T follicular helper cell (primary cell): Measurements from ENCODE around the gene GIT1.
"Not testable (repeated sequence)": the region's sequence is repeated elsewhere in the genome, so short reads cannot be mapped to it uniquely, and the experiment has no call there.

Source experiments
- DNase-seq: peaks from one replicate; pipeline ENCODE4 v3.0.0-alpha.2; 2020; ENCODE audit warnings: low read depth

Gene GIT1

DNA sequence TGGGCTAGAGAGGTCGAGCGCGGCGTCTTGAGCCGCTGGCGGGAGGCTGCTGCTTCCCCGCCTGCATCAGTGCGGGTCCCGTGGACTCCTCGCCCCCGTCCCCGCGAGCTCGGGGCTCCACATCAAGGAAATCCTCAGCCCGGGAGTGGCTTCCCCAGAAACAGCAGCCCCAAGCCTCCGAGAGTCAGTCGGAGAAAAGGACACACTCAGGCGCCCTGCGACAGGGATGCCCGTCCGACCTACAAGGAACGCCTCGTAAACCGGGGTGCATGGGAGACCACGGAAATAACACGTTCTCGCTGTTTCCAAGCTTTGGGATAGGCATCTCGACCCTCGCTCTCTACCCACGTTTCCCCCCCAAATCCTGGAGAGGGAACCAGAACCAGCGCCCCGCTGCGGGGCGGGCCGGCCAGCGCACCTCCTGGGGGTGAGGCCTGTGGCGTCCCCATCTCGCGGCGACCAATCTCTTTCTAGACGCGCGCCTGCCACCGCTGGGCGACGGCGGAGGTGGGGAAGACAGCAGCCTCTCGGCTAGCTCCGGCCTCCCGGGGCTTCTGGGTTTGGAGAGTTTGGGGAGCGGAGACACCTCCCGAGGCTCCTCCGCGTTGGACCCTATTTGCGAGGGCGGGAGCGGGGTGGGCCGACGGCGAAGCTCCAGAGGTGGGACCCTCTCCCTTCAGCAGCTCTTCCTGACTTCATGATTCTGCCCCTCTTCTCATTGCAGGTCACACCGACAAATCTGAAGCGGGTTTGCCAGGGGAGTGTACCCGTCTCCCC is 21.7 kb downstream of the GIT1 start:
- peak; percentile 58 for DNase-seq

DNA sequence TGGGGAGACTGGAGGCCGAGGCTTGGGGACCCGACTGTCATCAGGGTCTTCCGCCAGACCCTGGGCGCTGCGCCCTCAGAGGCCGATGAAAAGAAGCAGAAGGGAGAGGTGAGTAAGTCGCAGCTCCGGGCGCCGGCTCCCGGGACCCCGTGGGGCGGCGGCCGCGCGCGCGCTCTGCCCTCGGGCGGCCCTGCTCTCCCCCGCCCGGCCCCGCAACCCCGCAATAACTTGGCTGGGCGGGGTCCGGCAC is 22.2 kb downstream of the GIT1 start:
- DNase-seq: no peak

DNA sequence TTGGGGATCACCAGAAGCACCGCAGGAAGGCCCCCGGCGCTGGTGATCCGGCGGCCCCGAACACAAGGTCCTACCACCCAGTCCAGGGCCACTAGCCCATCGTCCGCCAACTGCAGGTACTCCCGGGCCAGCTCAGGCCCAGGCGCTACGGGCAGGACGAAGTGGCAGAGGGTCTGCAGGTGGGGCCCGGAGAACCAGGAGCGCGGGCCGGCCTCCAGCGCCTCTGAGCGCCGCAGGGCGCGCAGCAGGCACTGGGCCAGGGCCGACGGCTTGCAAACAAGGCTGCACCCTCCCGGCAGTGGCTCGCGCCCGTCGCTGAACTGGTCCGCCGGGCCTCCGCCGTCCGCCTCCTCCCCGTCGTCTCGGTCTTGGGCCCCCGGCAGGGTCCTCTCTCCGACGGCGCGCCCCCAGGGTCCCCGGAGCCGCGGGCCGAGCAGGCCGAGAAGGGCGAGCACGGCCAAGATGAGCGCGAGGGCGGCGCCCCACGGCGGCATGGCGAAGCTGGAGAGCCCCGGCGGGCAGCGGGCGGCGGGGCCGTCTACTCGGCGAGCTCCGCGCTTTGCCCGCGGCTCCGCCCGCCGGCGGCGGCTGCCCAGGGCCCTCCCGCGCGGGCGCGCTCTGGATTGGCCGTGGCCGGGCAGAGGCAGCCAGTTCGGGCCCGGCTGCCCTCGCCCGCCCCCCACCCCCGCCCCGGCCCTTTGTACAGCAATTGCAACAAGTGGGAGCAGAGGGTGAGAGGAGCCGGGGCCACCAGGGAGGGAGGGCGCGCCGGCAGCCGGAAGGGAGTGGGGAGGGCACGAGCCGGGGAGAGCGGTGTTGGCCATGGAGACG is 22.8 kb downstream of the GIT1 start, which contains the start of gene ABHD15:
Gene ABHD15 (minus strand): TSS at position 565 of the 831 bp plus-strand sequence. CDS start 71 bp downstream, at position 494.
- DNase-seq: no peak

DNA sequence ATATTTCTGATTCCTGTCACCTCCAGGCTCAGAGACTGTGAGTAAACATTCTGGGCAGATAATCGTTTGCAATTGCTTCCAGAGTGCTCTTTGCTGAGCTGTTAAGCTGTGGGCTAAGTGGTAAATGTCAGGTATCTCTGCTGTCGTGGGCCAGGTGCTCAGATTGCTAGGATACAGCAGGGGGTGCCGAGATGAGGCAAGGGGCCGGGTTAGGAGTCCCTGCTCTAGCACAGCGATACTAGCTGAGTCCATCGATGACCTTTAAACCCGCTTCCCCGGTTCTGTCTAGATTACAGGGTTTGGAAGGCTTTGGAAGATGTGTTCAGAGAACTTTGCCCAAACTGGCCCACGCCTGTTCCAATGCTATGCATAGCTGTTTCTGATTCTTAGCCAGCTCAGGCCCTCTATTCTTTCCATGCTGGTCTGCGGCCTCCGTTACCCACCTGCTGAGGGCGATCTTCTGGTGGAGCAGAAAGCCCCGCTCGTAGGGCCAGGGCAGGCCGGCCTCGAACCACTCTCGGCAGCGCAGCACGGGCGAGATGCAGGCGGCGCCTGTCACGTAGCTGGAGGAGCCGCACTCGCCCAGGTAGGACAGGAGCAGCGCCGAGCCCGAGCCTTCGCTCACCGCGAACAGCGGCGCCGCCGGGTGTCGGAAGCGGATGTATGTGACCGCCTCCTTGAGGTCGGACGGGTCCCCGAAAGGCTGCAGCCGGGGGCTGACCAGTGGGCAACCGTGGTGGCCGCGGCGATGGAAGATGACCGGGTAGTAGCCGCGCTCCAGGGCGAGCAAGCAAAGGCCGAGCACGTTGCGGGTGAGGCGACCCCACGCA is 23.6 kb downstream of the GIT1 start:
- peak; percentile 22 for DNase-seq

DNA sequence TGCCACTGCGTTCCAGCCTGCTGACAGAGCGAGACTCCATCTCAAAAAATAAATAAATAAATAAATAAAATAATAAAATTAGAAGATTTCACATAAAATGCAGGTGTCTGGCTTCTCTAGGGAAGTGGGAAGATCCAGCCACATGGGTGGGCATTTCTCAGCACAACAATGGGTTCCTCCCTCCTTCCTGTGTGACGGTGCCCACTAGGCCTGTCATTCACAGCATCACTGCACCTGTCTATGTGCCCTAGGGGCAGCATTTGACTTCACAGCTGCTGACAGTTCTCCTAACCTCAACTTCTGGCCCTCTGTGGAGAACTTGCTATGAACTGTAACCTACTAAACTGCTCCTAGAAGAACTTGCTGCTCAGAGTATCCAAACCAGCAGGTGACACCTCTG is 25.6 kb downstream of the GIT1 start:
- no peak for DNase-seq

DNA sequence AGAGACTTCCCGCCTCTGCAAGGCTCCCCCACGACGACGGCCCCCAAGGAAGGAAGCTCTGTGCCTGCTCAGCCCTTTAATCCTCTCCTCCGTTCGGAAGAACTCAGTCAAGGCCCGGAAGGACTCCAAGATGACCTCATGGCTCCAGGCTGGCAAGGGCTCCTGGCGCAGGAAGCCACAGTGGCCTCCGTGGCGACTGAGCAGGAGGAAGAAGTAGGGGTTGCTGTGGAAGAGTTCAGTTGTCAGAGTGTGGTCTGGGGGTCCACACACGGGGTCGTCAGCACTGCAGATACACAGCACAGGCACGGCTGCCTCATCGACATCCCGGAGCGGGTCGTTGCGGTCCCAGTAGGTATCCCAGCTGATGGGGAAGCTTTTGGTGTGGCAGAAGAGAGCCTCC is 26.8 kb downstream of the GIT1 start:
- DNase-seq: no peak

DNA sequence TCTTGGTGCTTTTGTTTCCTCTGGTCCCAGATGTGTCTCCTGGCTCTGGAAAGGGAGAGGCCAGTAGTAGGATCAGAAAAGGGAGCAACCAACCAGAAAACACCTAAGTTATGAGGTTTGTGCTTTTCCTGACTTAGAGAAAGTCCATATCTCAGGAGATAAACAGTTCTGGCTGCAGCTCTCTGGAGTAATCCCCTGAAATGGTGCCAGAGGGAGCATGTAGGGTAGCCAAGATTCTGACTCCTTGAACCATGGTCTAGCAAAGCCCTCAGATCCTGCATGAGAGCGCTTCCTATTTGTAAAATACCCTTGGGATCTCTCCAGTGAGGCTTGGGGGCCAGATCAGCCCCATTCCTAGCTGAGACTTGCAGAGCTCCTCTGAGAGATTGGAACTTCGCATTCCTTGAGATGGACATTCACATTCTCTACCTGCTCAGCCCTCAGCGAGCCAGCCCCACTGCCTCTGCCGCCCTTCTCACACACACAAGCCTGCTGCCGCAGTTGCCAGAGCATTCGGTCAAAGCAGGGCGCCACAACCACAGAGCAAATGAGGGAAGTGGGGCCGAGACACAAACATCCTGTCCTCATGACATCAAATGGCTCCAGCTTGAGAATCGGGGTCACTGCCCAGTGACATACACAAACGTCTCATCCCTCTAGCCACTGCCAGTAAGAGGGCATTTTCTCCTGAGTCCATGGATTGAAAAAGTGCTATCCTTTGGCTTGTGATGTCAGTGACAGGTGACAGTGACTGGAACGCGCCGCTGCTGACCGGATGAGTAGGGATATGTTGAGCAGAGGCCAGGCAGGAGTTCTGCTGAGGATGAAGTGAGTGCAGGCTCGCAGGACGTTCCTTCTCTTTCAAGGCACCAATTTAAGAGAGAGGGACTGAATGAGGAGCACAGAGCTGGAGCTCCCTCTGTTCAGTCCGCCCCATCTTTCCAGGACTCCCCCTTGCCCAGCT is 27.6 kb downstream of the GIT1 start:
- DNase-seq: no peak

DNA sequence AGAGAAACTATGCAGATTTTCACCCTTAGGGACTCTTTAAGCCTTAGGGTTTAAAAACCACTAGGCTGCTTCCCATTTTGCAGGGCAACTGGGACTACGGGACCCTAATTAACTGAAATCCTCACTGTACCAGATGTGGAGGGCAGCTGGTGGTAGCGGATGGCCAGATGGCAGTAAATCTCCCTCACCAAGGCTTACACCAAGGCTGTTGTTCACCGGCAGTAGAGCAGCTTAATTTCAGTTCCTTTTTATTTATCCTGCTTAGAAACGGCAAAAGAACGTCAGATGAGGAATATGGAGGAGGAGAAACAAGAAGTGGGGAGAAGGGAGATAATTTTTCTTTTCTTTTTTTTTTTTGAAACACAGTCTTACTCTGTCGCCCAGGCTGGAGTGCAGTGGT is 29.1 kb downstream of the GIT1 start:
- DNase-seq: no peak

DNA sequence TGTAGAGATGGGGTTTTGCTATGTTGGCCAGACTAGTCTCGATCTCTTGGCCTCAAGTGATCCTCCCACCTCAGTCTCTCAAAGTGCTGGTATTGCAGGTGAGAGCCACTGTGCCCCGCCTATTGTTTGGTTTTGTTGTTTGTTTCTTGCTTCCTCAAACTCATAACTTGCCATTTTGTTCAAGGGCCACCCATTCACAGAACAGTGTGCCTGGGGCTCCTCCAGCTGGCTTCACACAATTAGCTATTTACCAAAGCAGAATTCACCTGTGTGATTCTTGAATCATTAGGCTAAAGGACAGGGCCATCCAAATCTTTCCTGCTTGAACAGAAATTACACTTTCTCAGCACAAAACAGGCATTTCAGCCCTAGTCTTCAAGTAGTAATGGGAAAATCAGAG is 29.8 kb downstream of the GIT1 start:
- no peak for DNase-seq

DNA sequence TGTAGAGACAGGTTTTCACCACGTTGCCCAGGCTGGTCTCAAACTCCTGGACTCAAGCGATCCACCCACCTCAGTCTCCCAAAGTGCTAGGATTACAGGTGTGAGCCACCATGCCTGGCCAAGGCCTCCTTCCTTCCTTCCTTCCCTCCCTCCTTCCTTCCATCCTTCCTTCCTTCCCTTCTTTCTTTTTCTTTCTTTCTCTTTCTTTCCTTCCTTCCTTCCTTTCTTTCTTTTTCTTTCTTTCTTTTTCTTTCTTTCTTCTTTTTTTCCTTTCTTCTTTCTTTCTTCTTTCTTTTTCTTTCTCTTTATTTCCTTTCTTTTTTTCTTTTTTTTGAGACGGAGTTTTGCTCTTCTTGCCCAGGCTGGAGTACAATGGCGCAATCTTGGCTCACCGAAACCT is 31.3 kb downstream of the GIT1 start:
- DNase-seq: not testable (repeated sequence)

DNA sequence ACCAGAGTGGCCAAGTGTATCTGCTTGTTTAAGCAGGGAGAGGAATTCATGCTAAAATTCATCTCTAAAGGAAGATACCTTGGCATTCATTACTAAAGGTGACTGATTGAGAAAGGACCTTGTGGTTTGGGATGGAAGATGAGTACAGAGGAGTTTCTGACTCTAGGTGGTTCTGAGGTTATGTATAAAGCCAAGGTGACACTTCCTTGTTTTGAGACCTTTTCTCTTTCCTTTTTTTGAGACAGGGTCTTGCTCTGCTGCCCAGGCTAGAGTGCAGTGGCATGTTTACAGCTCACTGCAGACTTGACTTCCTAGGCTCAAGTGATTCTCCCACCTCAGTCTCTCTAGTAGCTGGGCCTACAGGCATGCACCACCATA is 31.7 kb downstream of the GIT1 start:
- no peak for DNase-seq

DNA sequence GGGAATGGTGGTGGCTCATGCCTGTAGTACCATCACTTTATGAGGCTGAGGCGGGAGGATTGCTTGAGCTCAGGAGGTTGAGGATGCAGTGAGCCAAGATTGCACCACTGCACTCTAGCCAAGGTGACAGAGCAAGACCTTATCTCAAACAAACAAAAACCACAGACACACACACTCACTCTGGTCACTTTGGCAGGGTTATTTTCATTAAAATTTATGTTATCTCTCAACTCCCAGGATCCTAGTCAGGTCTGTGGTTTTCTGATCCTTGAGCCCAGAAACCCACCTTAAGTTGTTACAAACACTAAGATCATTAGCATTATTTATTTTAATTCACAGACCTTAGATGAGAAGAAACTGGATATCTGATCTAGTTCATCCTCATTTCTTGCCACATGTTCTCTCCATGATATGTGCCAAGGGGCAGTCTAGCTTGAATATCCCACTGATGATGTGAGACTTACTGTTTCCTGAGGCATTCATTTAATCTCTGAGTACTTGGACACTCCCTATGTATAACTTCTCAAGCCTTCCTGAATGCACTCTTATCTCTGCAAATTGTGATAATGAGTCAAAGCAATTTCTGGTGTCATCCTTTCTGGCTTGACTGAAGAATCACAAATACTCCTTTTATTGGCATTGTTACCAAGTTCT is 32.2 kb downstream of the GIT1 start:
- DNase-seq: no peak

DNA sequence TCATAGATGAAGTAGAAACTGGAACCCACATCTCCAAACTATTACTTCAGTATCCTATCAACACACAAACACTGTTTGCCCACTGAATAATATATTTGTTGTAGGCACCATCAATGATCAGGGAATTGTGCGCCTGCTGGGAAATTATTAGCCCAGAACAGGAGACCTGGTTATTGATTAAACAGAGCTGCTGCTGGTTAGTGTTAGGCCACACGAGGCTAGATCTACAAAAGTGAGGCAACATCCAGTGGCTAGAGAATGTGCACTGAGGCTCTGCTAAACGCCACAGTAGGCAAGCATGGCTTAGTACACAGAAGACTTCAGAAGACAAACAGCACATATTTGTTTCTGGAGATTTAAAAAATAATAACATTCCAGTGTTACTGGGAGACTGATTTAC is 33.6 kb downstream of the GIT1 start:
- no peak for DNase-seq

DNA sequence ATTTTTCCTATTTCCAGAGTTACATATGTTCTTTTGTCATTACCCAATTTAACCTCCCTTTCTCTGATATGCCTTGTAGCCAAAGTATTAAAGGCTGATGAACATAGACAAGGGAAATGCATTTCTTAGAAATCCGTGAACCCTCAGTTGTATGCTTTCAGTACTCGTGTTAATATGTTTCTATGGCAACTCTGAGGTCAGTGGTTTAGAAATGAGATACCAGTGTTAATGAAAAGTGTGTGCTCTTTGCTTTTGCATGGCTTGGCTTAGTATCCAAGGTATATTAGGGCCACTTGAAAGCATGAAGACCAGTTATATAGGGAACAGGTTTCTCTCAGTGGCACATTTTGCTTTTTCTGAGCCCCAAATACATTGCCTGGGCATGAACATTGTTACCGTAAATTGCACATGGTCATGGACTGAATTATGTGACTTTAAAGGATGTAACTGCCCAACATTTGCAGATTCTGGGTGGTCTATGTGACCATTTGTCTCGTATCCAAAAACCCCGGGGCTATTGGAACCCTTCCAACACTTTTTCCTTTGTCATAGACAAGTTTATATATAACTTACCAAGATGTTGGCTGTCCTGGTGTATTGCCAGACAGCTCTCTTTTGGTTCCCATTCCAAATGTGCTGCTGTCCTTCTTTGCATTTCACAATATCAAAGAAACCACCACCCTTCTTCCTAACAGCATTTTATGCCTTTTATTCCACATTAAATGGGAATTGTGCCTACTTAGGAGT is 40.1 kb downstream of the GIT1 start:
- no peak for DNase-seq

DNA sequence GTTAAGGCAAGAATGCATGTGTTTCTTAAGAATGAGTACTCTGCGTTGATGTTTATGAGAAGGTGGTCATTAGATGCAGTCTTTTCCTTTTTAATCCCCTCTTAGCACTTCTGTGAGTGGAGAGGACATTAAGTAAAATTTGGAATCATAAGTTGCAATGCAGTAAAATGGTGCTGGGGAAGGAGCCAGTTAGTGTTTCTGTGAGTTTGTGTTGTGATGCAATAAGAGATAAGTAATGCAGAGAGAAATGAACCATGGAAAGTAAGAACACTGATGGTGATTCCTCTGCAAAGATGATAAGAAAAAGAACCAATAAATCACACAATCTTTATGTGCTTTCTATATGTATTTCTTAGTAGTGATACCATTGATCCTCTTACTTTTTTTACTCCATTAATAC is 42.6 kb downstream of the GIT1 start:
- DNase-seq: no peak

DNA sequence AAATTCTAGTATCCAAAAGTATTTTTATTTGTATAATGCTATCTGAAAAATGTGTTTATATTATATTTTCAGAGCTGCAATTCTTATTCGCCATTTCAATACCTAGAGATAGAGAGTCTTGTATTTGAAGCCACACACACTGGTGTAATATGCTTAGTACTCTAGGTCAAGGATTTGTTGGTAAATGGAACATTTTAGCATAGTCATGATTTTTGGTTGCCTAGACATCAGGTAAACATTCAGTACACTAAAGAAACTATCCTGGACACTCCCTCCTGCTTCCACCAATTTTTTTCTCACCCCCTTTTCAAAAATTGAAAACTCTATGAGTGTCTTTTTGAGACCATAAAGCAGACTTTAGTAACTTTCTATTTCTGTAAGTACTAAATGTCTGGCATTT is 43.4 kb downstream of the GIT1 start:
- DNase-seq: no peak

DNA sequence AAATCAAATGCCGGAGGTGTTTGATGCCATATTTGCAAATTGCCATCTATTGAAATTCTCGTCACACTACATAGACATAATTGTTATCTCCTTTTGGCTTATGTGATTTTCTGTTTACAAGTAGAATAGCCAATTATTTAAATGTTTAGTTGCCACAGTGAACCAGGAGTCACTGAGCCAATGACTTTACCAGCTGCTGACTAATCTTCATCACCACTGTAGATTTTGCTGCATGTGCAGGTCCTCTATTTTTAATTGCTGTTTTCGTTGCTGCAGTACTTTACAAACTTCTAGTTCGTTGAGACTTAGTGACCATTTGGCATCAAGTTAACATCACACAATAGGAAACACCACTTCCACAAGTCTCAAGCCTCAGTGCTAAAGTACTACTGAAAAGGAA is 45.4 kb downstream of the GIT1 start:
- DNase-seq: no peak

DNA sequence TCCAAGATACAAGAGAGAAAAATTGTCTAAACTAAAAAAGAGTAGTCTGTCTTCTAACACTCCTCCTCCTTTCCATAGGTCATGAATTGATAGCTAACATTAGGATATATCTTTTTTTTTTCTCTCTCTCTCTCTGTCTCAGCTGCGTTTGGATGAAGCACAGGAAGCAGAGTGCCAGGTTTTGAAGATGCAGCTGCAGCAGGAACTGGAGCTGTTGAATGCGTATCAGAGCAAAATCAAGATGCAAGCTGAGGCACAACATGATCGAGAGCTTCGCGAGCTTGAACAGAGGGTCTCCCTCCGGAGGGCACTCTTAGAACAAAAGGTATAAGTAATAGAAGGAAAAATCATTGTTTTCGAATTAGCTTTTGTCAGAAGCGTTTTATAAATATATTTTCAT is 55.5 kb downstream of the GIT1 start:
- no peak for DNase-seq

DNA sequence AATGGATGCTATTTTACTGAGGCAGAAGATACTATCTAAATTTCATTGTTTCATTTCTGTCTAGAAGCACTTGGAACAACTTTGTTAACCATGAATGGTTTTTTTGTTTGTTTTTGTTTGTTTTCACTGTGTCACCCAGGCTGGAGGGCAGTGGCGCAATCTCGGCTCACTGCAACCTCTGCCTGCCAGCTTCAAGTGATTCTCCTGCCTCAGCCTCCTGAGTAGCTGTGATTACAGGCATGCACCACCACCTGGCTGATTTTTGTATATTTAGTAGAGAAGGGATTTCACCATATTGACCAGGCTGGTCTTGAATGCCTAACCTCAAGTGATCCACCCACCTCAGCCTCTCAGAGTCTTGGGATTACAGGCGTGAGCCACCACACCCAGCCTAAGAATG is 63.1 kb downstream of the GIT1 start:
- DNase-seq: no peak

DNA sequence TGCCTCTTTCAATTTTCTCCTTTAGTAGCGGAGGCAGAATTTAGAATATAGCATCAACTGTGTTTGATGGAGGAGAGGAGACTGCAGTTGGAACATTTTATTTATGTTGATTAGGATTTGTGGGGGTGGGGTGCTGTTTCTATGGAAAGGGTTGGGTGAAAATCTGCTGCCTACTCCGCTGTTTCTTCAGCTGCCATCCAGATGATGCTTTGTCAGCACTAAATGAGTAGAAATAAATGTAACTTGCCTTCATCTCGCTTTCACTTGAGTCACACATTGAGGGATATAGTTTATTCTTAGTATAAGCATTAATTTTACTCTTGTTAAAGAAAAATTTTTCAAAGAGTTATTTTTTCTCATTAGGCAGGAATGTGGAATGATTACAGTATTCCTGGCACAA is 64.8 kb downstream of the GIT1 start:
- no peak for DNase-seq
